ENCODE data around the gene IRAK3.

Gene IRAK3

GRCh38 chr12:66188584-66189485, at the start of gene IRAK3:
Gene IRAK3 (plus strand): TSS chr12:66189214. CDS start chr12:66189300, 86 bp downstream.
- H4K20me1 ChIP-seq (ENCODE audit: insufficient read depth, low read length) = no peaks in the 10 kb centered on the region
- H3K9me3 ChIP-seq (ENCODE audit: insufficient read depth, low read length, severe bottlenecking) = no peaks in the 10 kb centered on the region
- no peak within 1 kb of the TSS for H2AFZ ChIP-seq (ENCODE audit: low read depth, low read length)
- H3K27me3 ChIP-seq (ENCODE audit: insufficient read depth, low read length, poor library complexity) = peaks cover 3% of the 10 kb centered on the region
- no peaks in the 10 kb centered on the region for H3K79me2 ChIP-seq (ENCODE audit: insufficient read depth, low read length)
- H3K4me2 ChIP-seq (ENCODE audit: insufficient read depth, low read length) = no peak within 1 kb of the TSS
- ATAC-seq (ENCODE audit: insufficient read depth, low read depth) (no peak), DNase-seq (no peak)
- H3K4me1 ChIP-seq (ENCODE audit: insufficient read depth, low read length) = no peaks in the 10 kb centered on the region
- H3K36me3 ChIP-seq (ENCODE audit: insufficient read depth, low read length) = no peaks in the 10 kb centered on the region
- TF ChIP-seq CTCF (IDR thresholded peaks at IDR 0.05; ENCODE audit: borderline replicate concordance, extremely low read depth, low read length, poor library complexity, severe bottlenecking) (no peak), EZH2 (IDR thresholded peaks at IDR 0.05; ENCODE audit: borderline replicate concordance, low read depth, low read length, severe bottlenecking) (no peak)
- H3K4me3 ChIP-seq (ENCODE audit: low read depth in 1 of 2, low read length in 2 of 2) = no peak within 1 kb of the TSS
- H3K27ac ChIP-seq (ENCODE audit: low read length) = no peak within 1 kb of the TSS
- H3K9ac ChIP-seq (ENCODE audit: low read depth, low read length) = no peak within 1 kb of the TSS

GRCh38 chr12:66139328-66139727, 49.7 kb upstream of the IRAK3 start:
- no peak overlapping the region for H3K4me3 ChIP-seq (ENCODE audit: low read depth in 1 of 2, low read length in 2 of 2)
- H3K27me3 ChIP-seq (ENCODE audit: insufficient read depth, low read length, poor library complexity) = no peaks in the 10 kb centered on the region
- H3K36me3 ChIP-seq (ENCODE audit: insufficient read depth, low read length) = peaks cover 81% of the 10 kb centered on the region
- TF ChIP-seq CTCF (IDR thresholded peaks at IDR 0.05; ENCODE audit: borderline replicate concordance, extremely low read depth, low read length, poor library complexity, severe bottlenecking) (no peak), EZH2 (IDR thresholded peaks at IDR 0.05; ENCODE audit: borderline replicate concordance, low read depth, low read length, severe bottlenecking) (no peak)
- no peaks in the 10 kb centered on the region for H4K20me1 ChIP-seq (ENCODE audit: insufficient read depth, low read length)
- no peak overlapping the region for H3K4me2 ChIP-seq (ENCODE audit: insufficient read depth, low read length)
- H3K9ac ChIP-seq (ENCODE audit: low read depth, low read length) = no peak overlapping the region
- no peak overlapping the region for H2AFZ ChIP-seq (ENCODE audit: low read depth, low read length)
- H3K9me3 ChIP-seq (ENCODE audit: insufficient read depth, low read length, severe bottlenecking) = peaks cover 34% of the 10 kb centered on the region
- no peaks in the 10 kb centered on the region for H3K4me1 ChIP-seq (ENCODE audit: insufficient read depth, low read length)
- no peak for DNase-seq
- ATAC-seq (ENCODE audit: insufficient read depth, low read depth) = no peak
- no peak overlapping the region for H3K27ac ChIP-seq (ENCODE audit: low read length)
- H3K79me2 ChIP-seq (ENCODE audit: insufficient read depth, low read length) = no peaks in the 10 kb centered on the region

GRCh38 chr12:66140731-66141130, 48.3 kb upstream of the IRAK3 start:
- H4K20me1 ChIP-seq (ENCODE audit: insufficient read depth, low read length) = no peaks in the 10 kb centered on the region
- H3K36me3 ChIP-seq (ENCODE audit: insufficient read depth, low read length) = peaks cover 95% of the 10 kb centered on the region
- H3K4me1 ChIP-seq (ENCODE audit: insufficient read depth, low read length) = no peaks in the 10 kb centered on the region
- peaks cover 34% of the 10 kb centered on the region for H3K9me3 ChIP-seq (ENCODE audit: insufficient read depth, low read length, severe bottlenecking)
- DNase-seq = no peak
- H2AFZ ChIP-seq (ENCODE audit: low read depth, low read length) = no peak overlapping the region
- no peaks in the 10 kb centered on the region for H3K27me3 ChIP-seq (ENCODE audit: insufficient read depth, low read length, poor library complexity)
- no peaks in the 10 kb centered on the region for H3K79me2 ChIP-seq (ENCODE audit: insufficient read depth, low read length)
- no peak overlapping the region for H3K9ac ChIP-seq (ENCODE audit: low read depth, low read length)
- H3K4me2 ChIP-seq (ENCODE audit: insufficient read depth, low read length) = no peak overlapping the region
- H3K4me3 ChIP-seq (ENCODE audit: low read depth in 1 of 2, low read length in 2 of 2) = no peak overlapping the region
- TF ChIP-seq CTCF (IDR thresholded peaks at IDR 0.05; ENCODE audit: borderline replicate concordance, extremely low read depth, low read length, poor library complexity, severe bottlenecking) (no peak), EZH2 (IDR thresholded peaks at IDR 0.05; ENCODE audit: borderline replicate concordance, low read depth, low read length, severe bottlenecking) (no peak)
- no peak overlapping the region for H3K27ac ChIP-seq (ENCODE audit: low read length)
- no peak for ATAC-seq (ENCODE audit: insufficient read depth, low read depth)
